AML-193 (cell line): ENCODE results near the gene CROCC2.
"Not testable (repeated sequence)": the region's sequence is repeated elsewhere in the genome, so short reads cannot be mapped to it uniquely, and the experiment has no call there.

Experiments used
- DNase-seq, 2 experiments: peaks; one replicate each; lab custom pipeline; 2025; lab: John Stamatoyannopoulos, UW

CROCC2 gene

DNA sequence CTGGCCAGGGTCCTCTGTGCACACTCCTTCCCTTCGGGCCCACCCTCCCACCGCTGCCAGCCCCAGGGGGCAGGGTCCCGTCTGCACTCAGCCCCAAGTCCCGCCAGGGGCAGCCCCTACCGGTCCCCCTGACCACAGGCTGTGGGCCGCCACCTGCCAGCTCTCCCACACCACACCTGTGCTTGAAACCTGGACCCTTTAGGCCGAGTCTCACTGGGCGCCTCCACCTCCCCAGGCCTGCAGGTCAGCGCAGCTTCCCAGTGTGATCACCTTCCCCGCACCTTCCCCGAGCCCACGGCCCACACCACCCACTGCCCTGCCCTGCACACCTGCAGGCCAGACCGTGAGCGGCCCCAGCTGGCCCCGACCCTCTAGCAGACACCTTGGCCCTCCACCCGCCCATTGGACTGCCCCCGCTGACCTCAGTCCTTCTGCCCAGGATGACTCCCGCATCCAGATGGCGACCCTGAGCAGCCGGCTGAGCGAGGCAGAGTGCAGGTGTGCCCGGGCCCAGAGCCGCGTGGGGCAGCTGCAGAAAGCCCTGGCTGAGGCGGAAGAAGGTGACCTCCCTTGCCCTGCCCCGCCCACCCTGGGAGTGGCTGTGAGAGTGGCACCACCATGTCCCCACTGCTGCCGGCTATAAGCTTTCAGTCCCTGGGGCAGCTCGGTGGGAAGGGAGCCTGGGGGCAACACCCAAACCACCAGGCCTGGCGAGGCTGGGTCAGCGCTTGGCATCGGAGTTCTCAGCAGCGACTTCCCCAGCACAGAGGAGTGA lies 61.0 kb downstream of the CROCC2 start:
- DNase-seq, result no peak

DNA sequence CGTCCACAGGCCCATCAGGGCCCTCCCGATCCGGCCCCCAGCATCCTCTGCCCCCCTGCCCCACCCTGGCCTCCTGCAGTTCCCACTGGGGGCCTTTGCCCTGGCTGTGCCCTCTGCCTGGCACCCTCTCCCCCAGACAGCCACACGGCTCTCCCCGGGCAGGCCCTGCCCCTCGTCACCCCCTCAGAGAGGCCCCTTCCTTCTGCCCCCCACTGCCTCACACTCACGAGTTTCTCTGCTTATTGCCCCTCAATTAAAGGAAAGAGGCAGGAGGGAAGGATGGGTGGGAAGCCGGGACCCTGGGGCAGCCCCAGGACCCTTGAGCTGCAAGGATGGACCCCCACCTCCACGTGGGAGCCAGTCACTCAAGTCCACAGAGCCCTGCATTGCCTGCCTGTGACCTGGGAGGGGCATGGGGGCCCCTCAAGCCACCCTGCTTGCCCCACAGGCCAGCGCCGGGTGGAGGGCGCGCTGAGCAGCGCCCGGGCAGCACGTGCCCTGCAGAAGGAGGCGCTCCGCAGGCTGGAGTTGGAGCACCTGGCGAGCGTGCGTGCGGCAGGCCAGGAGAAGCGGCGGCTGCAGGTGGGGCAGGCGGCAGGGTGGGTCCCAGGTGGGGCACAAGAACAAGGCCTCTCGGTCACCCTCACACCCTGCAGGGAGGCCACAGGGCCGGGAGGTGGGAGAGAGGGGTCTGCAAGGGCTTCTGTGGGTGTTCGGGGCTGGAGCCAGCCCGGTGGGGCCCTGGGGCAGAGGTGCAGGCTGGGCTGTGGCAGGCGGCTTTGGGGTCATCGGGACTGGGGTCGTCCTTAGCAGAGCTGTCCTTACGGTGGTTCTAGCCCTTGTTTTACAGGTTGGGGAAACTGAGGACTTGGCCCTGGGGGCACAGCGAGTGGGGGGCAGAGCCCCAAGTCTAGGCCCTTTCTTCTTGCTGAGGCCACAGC lies 61.8 kb downstream of the CROCC2 start:
- DNase-seq, result no peak

DNA sequence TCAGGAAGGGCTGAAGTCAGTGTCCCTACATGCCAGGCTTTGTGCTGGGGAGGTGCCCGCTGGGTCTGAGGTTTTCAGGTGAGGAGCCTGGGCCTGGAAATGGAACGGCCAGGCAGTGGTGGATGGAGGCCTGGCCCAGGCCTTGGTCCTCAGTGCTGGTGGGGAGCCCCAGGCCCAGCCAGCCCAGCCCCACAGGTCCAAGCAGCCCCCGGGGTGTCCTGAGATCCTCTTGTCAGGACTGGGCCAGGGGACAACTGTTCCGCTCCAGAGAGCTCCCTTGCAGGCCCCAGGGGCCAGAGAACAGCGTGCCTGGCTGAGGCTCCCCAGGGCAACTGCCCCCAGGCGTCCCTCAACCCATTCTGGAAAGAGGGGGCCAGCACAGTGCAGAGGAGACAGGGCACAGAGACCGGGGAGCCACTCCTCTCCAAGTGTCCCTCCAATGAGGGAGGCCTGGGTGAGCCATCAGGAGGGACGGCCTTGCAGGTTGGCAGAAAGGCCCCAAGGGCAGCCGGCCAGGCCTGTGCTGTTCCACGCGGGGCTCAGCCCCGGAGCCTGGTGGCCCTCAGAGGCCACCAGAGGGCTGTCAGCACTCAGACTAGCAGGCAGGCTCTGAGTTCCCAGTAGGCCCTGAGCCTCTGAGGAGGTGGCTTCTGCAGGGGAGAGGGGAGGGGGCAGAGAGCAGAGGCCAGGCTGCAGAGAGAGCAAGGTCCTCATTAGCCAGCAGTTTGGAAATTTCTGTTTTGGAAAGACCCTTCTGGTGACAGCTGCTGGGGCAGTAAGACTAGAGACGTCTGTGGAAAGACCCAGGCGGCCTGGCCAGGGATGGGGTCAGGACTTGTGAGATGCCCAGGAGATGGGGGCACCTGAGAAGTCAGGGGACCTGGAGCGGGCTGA lies 62.8 kb downstream of the CROCC2 start:
- DNase-seq, result no peak

DNA sequence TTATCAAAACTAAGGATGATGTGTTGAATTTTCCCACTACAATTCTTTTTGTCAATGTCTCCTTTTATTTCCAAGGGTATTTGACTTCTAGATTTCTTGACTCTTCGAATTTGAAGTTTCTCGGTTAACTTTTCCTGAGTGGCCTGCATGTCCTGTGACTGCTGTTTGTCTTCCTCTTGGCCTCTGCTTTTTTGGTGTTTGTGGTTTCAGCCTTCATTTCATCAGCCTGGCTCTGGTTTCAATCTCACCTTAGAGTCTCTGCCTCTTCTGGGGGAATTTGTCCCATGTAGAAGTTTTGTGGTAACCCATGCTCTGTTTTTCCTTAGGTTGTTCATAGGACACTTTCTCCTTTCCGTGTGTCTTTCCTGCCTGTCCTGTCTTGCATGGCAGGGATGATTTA lies 64.0 kb downstream of the CROCC2 start:
- no peak for DNase-seq

DNA sequence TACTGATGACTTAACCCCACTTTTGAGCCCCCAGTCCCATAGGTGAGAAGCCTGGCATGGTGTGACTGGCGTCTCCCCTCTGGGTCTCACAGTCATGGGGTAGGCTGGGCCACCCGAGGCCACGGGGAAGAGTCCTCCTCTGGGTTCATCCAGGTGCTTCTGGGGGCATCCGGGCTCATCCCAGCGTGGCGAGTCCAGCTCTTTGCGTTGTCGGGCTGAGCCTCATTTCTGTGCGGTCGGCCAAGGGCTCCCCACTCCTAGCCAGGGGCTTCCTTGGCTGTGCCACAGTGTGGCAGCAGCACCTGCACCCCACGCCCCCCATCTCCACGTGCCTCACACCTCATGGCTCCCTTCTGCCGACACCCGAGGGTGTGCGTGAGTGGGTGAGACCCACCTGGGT lies 64.7 kb downstream of the CROCC2 start:
- DNase-seq, result no peak

DNA sequence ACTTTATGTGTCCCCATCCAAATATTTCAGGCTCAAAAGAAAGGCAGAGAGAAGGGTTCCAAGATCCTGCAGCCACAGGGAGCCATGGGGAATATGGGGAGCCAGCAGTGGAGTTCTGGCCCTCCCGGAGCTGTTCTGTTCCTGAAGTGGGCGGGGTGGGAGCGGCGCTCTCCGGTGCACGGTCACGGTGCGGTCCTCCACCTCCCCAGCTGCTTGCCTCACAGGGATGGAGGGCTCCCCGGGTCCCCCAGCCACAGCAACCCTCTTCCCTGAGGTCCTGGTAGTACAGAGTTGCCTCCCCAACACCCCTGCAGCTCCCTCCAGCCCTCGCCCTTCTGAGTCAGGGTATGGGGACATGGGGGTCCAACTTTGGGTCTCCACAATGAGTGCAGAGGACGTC lies 66.1 kb downstream of the CROCC2 start:
- no peak for DNase-seq

DNA sequence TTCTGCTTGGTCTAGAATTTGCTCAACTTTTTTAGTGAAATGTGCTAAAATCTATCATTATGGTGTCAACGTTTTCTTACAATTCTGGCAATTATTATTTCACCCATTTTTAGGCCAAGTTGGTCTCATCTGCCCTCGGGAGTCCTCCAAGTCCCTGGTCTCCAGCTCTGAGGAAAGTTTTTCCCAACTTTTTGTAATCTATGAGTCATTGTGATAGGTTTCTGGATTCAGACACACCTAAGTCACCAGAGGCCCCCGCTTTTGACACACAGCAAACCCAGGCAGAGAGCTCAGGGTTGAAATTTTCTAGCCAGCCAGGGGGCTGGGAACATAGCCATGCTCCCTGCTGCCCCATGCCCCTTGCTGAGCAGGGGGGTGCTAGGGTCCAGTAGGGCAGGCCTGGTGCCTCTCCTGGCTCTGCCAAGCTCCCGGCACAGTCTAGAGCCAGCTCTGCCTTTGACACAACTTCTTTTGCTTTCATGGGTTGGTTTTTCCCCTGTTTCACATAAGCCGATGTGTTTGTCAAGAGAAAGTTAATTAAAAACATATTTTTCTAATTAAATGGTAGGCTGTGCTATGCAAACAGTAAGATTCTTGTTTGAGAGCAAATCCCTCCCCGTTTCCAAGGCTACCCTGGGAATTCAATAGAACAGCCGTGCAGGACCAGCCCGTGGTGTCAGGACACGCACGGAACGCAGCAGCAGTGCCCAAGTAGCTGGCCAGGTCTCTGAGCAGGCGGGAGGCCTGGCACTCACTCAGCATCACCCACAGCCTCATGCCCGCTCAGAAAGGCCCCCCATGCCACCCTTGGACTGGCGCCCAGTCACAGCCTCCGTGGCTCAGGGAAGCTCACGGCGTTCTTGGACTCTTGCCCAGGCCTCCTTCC lies 66.7 kb downstream of the CROCC2 start:
- DNase-seq, result no peak

DNA sequence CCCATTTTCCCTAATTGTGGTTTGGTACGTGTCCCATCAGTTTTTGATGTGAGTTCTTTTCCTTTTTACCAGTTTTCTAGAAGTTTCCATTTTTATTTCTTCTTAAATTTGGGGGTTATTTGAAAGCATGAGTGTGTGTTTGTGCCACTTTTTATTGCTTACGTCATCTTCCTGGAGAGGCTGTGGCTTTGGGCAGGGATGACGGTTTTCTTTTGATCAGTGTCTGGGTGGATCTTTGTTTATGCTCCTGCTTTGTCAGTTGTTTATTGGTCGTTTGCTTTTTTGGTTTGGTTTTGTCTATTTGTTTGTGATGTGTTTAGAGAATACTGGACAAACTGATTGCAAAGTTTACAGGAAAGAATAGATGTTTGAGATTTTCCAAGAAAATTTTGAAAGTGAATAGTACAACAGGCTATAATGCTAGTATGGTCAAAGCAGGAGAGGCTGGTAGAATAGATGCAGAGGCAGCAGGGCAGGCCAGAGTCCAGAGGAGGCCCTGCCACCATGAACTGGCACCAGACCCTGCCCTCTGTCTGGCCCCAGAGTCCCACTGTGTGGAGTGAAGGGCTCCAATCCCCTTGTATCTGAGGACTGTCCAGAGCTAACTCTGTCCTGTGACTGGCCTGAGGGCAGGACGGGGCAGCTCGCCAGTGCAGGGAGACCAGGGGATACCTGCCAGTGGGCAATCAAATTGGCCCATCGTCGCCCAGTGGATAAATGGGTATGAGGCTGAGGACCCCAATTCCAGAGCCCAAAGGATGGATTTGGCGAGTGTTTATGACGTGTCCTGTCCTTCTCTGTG lies 68.8 kb downstream of the CROCC2 start:
- DNase-seq, result no peak

DNA sequence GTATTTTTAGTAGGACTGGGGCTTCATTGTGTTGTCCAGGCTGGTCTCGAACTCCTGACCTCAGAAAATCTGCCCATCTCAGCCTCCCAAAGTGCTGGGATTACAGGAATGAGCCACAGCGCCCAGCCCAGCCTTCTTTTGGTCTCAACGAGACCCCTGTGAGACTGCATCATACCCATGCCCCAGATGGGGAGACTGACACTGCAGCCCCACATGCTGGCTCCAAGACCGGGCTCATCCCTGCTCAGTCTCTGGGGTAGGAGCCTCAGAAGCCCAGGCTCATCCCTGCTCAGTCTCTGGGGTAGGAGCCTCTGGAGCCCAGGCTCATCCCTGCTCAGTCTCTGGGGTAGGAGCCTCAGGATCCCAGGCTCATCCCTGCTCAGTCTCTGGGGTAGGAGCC lies 69.8 kb downstream of the CROCC2 start:
- not testable (repeated sequence) for DNase-seq

DNA sequence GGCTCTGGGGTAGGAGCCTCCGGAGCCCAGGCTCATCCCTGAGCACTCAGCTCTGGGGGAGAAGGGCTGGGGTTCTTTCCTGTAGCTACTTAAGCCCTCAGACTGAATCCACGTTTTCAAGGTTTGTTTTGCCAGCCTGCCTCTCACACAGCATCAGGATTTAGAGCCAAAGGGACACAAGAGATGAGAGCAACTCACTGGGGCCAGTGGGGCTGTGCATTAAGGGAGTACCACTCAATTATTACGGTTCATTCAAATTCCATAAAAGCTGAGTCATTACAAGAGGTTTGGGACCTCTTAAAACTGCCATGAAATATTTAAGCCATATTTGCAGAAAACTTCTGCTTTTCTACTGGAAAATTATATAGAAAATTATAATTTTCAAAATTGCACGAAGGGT lies 75.1 kb downstream of the CROCC2 start:
- DNase-seq, result no peak

DNA sequence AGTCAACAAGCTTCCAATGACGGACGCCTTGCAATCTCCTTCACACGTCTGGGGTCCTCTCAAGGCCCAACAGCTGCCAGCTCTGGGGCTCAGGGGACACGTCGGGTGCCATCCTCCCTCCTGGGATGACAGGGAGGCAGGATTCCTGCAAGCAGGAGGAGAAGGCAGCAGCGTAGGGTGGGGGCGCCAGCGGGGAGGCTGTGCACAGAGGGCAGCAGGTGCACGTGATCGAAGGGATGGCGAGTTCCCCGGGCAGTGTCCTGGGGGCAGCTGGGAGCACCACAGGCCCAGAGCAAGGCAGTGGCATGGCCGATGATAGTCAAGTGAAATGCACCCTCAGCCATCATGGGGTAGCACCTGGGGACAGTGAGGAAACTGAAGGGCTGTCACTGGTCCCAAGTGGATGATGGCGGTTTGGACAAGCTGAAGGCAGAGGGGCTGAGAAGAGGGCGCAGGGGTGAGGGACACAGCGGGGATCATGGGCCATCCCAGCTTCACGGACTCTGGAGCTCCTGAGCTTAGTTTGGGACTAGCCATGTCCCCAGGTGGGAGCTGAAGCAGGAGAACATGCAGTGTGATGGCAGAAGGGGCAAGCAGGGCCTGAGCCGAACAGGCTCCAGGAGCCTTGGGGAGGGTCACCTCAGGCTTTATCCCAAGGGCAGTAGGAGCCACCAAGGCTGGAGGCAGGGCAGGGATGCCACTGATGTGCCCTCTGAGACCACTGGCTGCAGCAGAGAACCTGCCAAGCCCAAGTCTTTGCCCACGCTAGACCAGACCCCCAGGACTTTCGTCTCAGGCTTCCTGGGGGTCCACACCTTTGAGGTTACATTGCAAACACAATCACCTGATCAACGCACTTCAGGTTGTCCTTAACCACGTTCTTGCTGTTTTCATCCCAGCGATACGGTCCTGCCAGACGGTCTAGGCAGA lies 76.0 kb downstream of the CROCC2 start:
- no peak for DNase-seq

DNA sequence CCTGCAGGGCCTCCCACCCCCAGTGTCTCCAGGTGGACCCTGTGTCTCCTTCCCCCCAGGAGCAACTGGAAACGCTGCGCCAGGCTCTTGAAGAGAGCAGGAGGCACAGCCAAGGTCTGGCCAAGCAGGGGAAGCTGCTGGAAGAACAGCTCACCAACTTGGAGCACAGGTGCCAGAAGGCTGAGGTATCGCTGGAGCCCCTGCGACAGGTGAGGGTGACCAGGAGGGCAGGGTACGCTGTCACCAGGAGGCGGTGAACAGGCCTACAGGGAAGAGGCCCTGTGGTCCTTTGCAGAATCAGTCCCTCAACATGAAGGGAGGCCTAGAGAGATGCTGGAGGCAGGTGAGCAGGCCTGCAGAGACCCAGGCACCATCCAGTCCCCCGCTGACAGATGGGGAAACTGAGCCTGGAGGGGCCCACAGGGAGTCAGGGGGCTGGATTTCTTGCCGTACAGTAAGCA lies 76.7 kb downstream of the CROCC2 start:
- DNase-seq, result no peak

DNA sequence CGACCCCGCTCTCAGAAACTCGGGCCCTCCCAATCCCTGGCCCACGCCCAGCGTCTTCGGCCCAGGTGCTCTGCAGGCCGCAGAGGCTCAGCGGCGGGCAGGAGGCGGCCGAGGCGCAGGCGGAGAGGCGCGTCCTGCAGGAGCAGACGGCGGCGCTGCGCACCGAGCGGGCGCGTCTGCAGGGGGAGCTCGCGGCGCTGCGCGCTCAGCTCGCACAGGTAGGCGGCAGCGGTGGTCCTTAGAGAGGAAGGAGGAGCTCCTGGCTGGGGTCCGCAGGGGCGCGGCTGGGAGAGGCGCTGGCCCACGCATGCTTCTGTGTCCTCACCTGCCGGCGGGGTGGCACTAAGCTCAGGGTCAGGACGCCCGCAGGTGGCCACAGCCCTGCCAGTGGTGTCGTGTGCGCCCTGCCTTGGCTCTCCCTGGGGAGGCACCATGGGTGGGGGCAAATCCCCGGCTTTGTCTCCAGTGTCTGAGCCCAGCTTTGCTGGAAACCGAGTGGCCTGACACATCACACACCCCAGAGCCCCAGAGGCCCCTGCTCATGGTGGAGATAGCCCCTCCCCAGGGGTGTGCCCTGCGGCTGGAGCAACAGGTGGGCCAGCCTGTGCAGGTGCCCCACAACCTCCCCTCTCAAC lies 77.3 kb downstream of the CROCC2 start:
- no peak for DNase-seq

DNA sequence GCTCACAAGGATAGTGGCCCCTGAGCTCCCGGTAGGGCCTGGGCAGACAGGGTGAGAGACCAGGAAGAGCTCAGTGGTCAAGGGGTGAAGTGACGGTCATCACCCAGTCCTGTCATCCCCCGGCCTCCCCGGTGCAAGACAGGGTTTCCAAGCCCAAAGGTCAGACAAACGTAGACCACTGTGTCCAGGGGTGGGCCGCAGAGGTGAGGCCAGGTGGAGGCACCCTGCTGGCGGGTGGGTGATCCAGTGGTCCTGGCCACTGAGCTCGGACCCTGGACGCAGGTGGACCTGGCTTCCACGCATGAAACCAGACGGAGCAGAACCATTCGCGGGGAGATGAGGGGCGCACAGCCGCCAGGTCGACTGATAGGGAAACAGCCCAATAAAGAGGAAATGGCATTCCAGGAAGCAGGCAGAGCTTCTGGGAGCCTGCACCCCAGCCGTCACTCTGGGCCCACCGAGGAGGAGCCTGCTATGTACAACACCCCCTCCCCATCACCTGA lies 77.9 kb downstream of the CROCC2 start:
- DNase-seq, result no peak

DNA sequence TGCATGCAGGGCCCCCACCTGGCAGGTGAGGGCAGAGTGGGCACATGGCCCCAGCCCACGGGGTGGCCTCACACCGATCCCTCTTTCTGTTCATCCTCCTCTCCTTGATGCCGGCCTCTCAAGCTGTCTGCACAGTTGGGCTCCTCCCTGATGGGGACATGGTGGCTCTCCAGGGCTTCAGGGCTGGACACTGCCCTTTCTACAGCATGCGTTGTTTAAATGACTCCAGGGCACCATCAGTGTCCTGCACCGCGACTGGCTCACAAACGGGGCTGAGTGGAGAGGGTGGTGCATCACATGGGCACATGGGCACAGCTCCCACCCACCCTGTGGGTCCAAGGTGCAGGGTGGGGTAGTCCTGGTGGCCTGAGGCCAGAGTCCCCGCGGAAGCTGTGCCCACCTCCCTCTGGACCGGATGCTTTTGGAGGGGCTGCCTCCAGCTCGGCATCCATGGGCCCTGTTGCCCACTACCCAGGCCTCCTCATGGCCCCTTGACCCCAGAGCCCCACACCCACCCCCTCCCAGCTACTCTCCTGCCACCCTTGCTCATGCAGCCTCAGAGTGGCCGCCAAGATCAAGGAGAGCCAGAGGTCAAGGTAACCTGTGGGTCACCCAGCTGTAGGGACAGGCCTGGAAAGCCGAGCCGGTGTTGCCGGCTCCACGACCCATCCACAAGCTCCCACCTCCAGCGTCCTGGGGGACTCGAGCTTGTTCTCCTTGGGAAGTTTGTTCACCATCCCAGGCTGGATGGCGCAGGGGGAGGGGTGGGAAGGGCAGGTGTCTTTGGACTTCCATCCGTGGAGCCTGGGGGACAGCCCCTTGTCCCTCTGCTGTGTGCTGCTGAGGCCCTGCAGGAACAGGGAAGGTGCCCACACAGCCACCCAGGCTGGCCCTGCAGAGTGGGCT lies 80.0 kb downstream of the CROCC2 start:
- DNase-seq, result no peak

DNA sequence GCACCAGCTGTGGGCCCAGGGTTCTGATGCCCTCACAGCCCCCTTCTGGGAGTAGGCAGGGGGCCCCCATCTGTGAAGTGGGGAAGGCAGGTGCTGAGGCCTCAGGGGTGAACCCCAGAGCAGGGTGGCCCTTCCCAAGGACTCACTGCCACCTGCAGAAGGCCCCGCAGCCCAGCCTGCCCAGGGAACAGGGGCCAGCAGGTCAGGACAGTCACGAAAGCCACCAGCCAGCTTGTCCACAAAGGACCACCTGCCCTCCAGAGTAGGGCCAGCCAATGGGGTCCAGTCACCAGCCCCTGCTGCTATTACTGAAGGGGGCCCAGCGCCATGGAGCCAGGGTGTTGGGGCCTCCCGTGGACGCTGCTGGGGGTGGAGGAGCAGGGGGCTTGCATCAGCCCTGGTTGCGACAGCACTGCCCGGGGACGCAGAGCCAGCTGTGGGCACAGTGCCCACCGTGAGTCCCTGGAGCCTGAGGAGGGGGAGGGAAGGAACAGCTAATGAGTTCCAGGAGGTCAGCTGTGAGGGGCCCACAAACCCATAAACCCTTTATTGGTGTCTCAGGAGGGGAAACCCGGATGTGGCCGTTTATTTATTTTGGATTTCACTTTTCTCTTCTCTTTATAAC lies 80.8 kb downstream of the CROCC2 start:
- DNase-seq, result no peak

DNA sequence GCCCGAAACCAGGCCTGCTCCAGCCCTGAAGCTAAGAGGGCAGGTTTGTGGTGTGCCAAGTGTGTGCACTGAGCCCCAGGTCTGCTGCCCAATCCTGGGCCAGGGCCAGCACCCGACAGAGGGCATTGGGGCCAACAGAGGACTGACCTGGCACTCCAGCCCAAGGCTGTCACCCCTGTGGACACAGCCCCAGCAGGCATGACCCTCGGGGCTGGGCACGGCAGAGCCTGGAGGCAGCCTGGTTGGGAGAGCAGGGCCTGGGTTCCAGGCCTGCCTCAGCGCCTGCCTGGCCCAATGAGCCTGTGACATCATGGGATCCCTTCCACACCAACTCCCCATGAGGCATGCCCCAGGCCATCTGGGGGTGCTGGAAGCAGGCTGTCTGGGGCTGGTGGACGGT lies 81.5 kb downstream of the CROCC2 start:
- DNase-seq, result no peak
